HepG2 (cell line): ENCODE data around the gene RNF8. TPM values are rescaled to one million over a fixed set of nuclear protein-coding genes. Genes with fewer than 3 reads are reported as not detected.

Experiments
- ATAC-seq: fragments of 200-7000 bp; cut with Tn5 transposase; 3 replicates; pipeline ENCODE4 v1.9.1; 2020; ENCODE audit warnings: mild to moderate bottlenecking, moderate library complexity
- BruUV-seq: library from RNA; stranded (reverse); fragments of 400-500 nt; replicated peaks from 2 replicates; lab custom pipeline; 2021; lab: Mats Ljungman, UMichigan
- CTCF ChIA-PET: fragments of 300-600 bp; formaldehyde crosslinking; extraction: SDS; loops from one replicate; lab custom pipeline; 2021; ENCODE audit warnings: low total read pairs, inconsistent platforms, low intra/inter-chr PET ratio; lab: Yijun Ruan, JAX
- POLR2A ChIA-PET: fragments of 350-600 bp; sonication (Branson Sonifier 250); formaldehyde crosslinking; loops from one replicate; lab custom pipeline; 2020; ENCODE audit warnings: antibody characterized with exemption, inconsistent platforms; lab: Yijun Ruan, JAX
- DNase-seq: peaks from one replicate; pipeline ENCODE4 v3.0.0-alpha.2; 2015; ENCODE audit warnings: low spot score
- FAIRE-seq: peaks from 3 replicates; lab custom pipeline; 2011; peaks lifted over from hg19 to GRCh38; lab: Jason Lieb, UNC
- H2AFZ ChIP-seq: one replicate; pipeline ENCODE4 v1.6.1; 2011; ENCODE audit warnings: low read length, inconsistent platforms
- H3K27ac ChIP-seq: fragments of 300-600 bp; 3 replicates; pipeline ENCODE4 v1.8.0; 2011; ENCODE audit warnings: mixed run types, mild to moderate bottlenecking, mixed read lengths, low read length, inconsistent platforms; ENCODE audit not compliant: insufficient read depth; ENCODE audit errors: extremely low read length
- H3K27me3 ChIP-seq, 2 experiments: fragments of 200-600 bp in 1 of 2; 2 replicates in 1 of 2; 3 replicates in 1 of 2; pipeline versions ENCODE4 v1.6.0 to v1.8.0; 2011; ENCODE audit warnings: low read length in 2 of 2, mild to moderate bottlenecking in 2 of 2, moderate library complexity in 2 of 2, inconsistent platforms in 1 of 2; ENCODE audit not compliant: insufficient read depth in 2 of 2, control insufficient read depth in 1 of 2
- H3K36me3 ChIP-seq, 2 experiments: fragments of 200-600 bp in 1 of 2; replicated peaks in 1 of 2; 2 replicates in 1 of 2; 3 replicates in 1 of 2; pipeline versions ENCODE4 v1.5.1 to v1.8.0; 2011; ENCODE audit warnings: low read length in 2 of 2, inconsistent platforms in 1 of 2; ENCODE audit not compliant: insufficient read depth in 2 of 2, control insufficient read depth in 1 of 2
- H3K4me1 ChIP-seq: 2 replicates; pipeline ENCODE4 v1.5.1; 2012; ENCODE audit warnings: low read length, inconsistent platforms; ENCODE audit not compliant: insufficient read depth
- H3K4me2 ChIP-seq: 2 replicates; pipeline ENCODE4 v1.6.0; 2011; ENCODE audit warnings: low read depth, low read length, inconsistent platforms
- H3K4me3 ChIP-seq, 3 experiments: fragments of 200-600 bp in 1 of 3; sonication (generic), shearing (Covaris generic) in 1 of 3; replicated peaks in 1 of 3; 2 replicates each; pipeline ENCODE4 v1.5.1; 2011 to 2016; ENCODE audit warnings: low read length in 3 of 3, inconsistent platforms in 2 of 3, low read depth in 2 of 3, mild to moderate bottlenecking in 2 of 3, control low read depth in 1 of 3, mixed read lengths in 1 of 3; ENCODE audit not compliant: insufficient read depth in 1 of 3
- H3K79me2 ChIP-seq: one replicate; pipeline ENCODE4 v1.6.1; 2011; ENCODE audit warnings: low read length, inconsistent platforms; ENCODE audit not compliant: insufficient read depth
- H3K9ac ChIP-seq: 2 replicates; pipeline ENCODE4 v1.6.0; 2011; ENCODE audit warnings: mild to moderate bottlenecking, low read depth, low read length, inconsistent platforms; ENCODE audit not compliant: insufficient read depth
- H3K9me3 ChIP-seq: 2 replicates; pipeline ENCODE4 v1.5.1; 2012; ENCODE audit warnings: mild to moderate bottlenecking, low read length
- H4K20me1 ChIP-seq: 2 replicates; pipeline ENCODE4 v1.6.0; 2011; ENCODE audit warnings: inconsistent platforms, mild to moderate bottlenecking, low read length, moderate library complexity; ENCODE audit not compliant: insufficient read depth
- HOXA9 ChIP-seq: sonication (generic); formaldehyde crosslinking; IDR thresholded peaks from 2 replicates; pipeline ENCODE4 v1.8.1; 2022; ENCODE audit warnings: missing genetic modification reagents, mild to moderate bottlenecking, moderate library complexity, borderline replicate concordance
- NFATC3 ChIP-seq: sonication (generic); formaldehyde crosslinking; IDR thresholded peaks from 2 replicates; pipeline ENCODE4 v1.5.1; 2020; ENCODE audit warnings: mild to moderate bottlenecking, missing genetic modification reagents
- NPAS2 ChIP-seq: sonication (generic); formaldehyde crosslinking; IDR thresholded peaks from 2 replicates; pipeline ENCODE4 v1.8.0; 2022; ENCODE audit warnings: mild to moderate bottlenecking, missing genetic modification reagents, borderline replicate concordance
- NR2F2 ChIP-seq: IDR thresholded peaks from 2 replicates; pipeline ENCODE4 v1.6.1; 2012; ENCODE audit warnings: low read depth, inconsistent platforms, borderline replicate concordance
- RBM22 ChIP-seq: fragments of 200-400 bp; formaldehyde crosslinking; optimal IDR thresholded peaks from 2 replicates; pipeline ENCODE3; 2017; ENCODE audit warnings: mild to moderate bottlenecking, low read length, moderate library complexity
- RBM39 ChIP-seq: fragments of 200-400 bp; formaldehyde crosslinking; IDR thresholded peaks from one replicate; pipeline ENCODE4 v1.6.1; 2018; ENCODE audit warnings: antibody characterized with exemption, mild to moderate bottlenecking, low read depth, low read length; ENCODE audit not compliant: poor library complexity, severe bottlenecking
- SOX5 ChIP-seq: IDR thresholded peaks from 2 replicates; pipeline ENCODE4 v1.6.1; 2016; ENCODE audit warnings: borderline replicate concordance
- TBX2 ChIP-seq: sonication (generic); formaldehyde crosslinking; IDR thresholded peaks from 2 replicates; pipeline ENCODE4 v1.5.0; 2020; ENCODE audit warnings: missing genetic modification reagents, mild to moderate bottlenecking, borderline replicate concordance
- ZNF296 ChIP-seq: sonication (generic); formaldehyde crosslinking; conservative IDR thresholded peaks from 2 replicates; pipeline ENCODE4 v1.5.0; 2020; ENCODE audit warnings: mild to moderate bottlenecking, missing genetic modification reagents
- ZNF354B ChIP-seq: sonication (generic); formaldehyde crosslinking; IDR thresholded peaks from 2 replicates; pipeline ENCODE4 v1.8.0; 2022; ENCODE audit warnings: mild to moderate bottlenecking, missing genetic modification reagents
- ZNF44 ChIP-seq: sonication (generic); formaldehyde crosslinking; IDR thresholded peaks from 2 replicates; pipeline ENCODE4 v1.5.1; 2020; ENCODE audit warnings: mild to moderate bottlenecking, missing genetic modification reagents
- ZNF546 ChIP-seq: sonication (generic); formaldehyde crosslinking; conservative IDR thresholded peaks from 2 replicates; pipeline ENCODE4 v1.8.1; 2023; ENCODE audit warnings: mild to moderate bottlenecking, missing genetic modification reagents
- ZNF550 ChIP-seq: sonication (generic); formaldehyde crosslinking; IDR thresholded peaks from 2 replicates; pipeline ENCODE4 v1.4.0; 2020; ENCODE audit warnings: mild to moderate bottlenecking, missing genetic modification reagents, borderline replicate concordance
- ZNF724P ChIP-seq: sonication (generic); formaldehyde crosslinking; IDR thresholded peaks from 2 replicates; pipeline ENCODE4 v1.8.0; 2022; ENCODE audit warnings: missing genetic modification reagents, borderline replicate concordance
- ZNF782 ChIP-seq: sonication (generic); formaldehyde crosslinking; IDR thresholded peaks from 2 replicates; pipeline ENCODE4 v1.4.0; 2020; ENCODE audit warnings: missing genetic modification reagents, mild to moderate bottlenecking, borderline replicate concordance
- WGBS: methylation state at CpG from one replicate; pipeline ENCODE4 v1.1.6; 2017; ENCODE audit warnings: low lambda C conversion rate; 5-methylcytosine and 5-hydroxymethylcytosine counted together
- in situ Hi-C: cut with HindIII; loops from 2 replicates; pipeline ENCODE4 v1.10.0; 2017; ENCODE audit warnings: low pct_unique_long_range_greater_than_20kb; ENCODE audit not compliant: extremely low pct_ligation_motif_present
- intact Hi-C: fragments of 100-400 bp; cut with micrococcal nuclease; formaldehyde crosslinking; loops from one replicate; pipeline ENCODE4 v1.10.0; 2022; ENCODE audit not compliant: unreplicated experiment
- polyA plus RNA-seq, 8 experiments: library from polyadenylated mRNA; depleted of rRNA in 3 of 8; stranded (reverse) in 7 of 8; unstranded in 1 of 8; fragments of >200 nt; fragmentation: Illumina TruSeq in 4 of 8; extraction: Trizol in 4 of 8; gene quantifications; 2 replicates each; pipeline versions ENCODE4 v1.2.1 to v1.2.3, GENCODE V29; 2011 to 2016; ENCODE audit warnings: low read depth in 4 of 8, missing spikeins in 1 of 8, mixed read lengths in 1 of 8; ENCODE audit not compliant: insufficient read depth in 1 of 8
- total RNA-seq, 5 experiments: library from RNA; depleted of rRNA; stranded (reverse); fragments of >200 nt; fragmentation: Illumina TruSeq; extraction: Trizol; gene quantifications; 2 replicates each; pipeline ENCODE4 v1.2.3, GENCODE V29; 2016; ENCODE audit warnings: low read depth in 1 of 5
- TF ChIP-seq, protein P1 (sequence below): sonication (generic); IDR thresholded peaks from 2 replicates; pipeline ENCODE4 v1.6.1; 2016; ENCODE audit warnings: low read depth, borderline replicate concordance

The RNF8 gene
- total and polyA plus RNA-seq, 2 of the 13 experiments (the other 11 are each of a cell fraction or from before 2014, with no cell fraction given): 21.8 to 47.6 TPM

DNA sequence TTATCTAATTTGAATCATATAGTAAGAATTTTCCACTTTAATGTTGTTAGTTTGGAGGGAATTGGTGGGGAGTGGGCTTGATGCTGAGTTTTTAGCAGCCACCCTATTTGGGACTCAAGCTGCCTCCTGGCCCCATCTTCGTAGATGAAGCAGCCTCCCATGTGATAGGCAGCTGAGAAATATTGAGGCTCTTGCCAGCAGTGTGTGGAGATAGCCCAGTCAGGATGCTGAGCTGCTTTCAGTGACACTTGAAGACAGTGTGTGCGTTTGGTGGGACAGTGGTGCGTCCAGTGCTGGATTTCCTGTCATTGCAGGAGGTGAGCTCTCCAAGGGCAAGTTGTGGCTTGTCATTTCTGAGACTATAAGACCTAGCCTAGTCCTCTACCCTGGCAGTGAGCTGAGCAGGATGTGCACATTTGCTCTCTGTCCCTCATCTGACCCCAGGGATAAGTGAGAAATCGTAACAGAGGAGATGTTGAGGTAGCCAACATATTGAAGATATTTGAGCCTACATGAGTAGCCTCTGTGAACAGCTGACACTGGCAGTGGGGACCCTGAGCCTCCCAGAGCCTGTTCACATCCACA lies 47.9 kb upstream of the RNF8 start:
- ATAC-seq: no peak
- no peaks in the 10 kb centered on the region for H3K4me1 ChIP-seq
- H3K4me3 ChIP-seq: no peak overlapping the region
- WGBS: 100% methylated on average over 4 of the region's 4 CpGs
- H3K9ac ChIP-seq: no peak overlapping the region
- no TSS peak for BruUV-seq
- in situ Hi-C loops: no loop called here
- H3K9me3 ChIP-seq: no peaks in the 10 kb centered on the region
- ChIA-PET CTCF (no interaction called here), POLR2A (interaction anchor here (0.6 kb wide), 1 partner anchor 19 kb away, joined by 3 read pairs; no protein-coding TSS in a partner anchor)
- intact Hi-C loops: loop anchor here (2.0 kb wide), 1 partner anchor 73 kb away; no protein-coding TSS in a partner anchor
- no peak for TF ChIP-seq NPAS2
- TF ChIP-seq SOX5: no peak
- no peak for TF ChIP-seq ZNF550 (CRISPR knock-in tag)
- TF ChIP-seq NFATC3 (CRISPR knock-in tag): no peak
- TF ChIP-seq ZNF724P (CRISPR knock-in tag): no peak
- TF ChIP-seq, protein P1, sequence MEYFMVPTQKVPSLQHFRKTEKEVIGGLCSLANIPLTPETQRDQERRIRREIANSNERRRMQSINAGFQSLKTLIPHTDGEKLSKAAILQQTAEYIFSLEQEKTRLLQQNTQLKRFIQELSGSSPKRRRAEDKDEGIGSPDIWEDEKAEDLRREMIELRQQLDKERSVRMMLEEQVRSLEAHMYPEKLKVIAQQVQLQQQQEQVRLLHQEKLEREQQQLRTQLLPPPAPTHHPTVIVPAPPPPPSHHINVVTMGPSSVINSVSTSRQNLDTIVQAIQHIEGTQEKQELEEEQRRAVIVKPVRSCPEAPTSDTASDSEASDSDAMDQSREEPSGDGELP: no peak
- no peak for TF ChIP-seq NR2F2
- TF ChIP-seq ZNF354B (CRISPR knock-in tag): no peak
- TF ChIP-seq ZNF546 (CRISPR knock-in tag): no peak
- no peak for TF ChIP-seq ZNF782 (CRISPR knock-in tag)
- no peak for TF ChIP-seq TBX2 (CRISPR knock-in tag)
- TF ChIP-seq RBM39: no peak
- no peak for TF ChIP-seq RBM22
- no peak for TF ChIP-seq HOXA9 (CRISPR knock-in tag)
- no peak for TF ChIP-seq ZNF44
- no peak for TF ChIP-seq ZNF296 (CRISPR knock-in tag)
- DNase-seq: no peak
- no peak overlapping the region for H2AFZ ChIP-seq
- H3K27ac ChIP-seq: no peak overlapping the region
- H3K36me3 ChIP-seq: peaks cover 15 to 52% of the 10 kb centered on the region in 2 experiments; a peak in 4 of 5 replicates
- no peak overlapping the region for H3K4me2 ChIP-seq
- FAIRE-seq: no peak
- no peaks in the 10 kb centered on the region for H3K79me2 ChIP-seq
- H4K20me1 ChIP-seq: no peaks in the 10 kb centered on the region
- H3K27me3 ChIP-seq: no peaks in the 10 kb centered on the region
